ENCODE measurements around the gene SERHL2.

DNA sequence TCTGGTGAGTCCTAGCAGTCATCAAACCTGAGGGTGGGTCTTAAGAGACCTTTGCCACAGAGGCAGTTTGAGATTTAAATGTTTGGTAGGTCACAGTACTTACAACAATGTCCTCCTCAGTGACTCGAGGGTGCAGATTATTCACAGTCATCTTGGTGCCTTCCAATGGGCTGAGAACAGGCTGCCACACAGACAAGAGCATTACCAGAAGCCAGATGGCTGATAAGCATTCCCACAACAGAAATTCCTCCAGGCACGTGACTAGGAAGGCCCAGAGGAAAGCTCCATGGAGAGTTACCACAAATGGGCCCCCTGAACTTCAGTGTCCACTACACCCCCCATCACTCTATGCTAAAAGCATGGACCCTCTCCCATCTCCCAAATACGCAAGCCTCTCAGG is 41.7 kb downstream of the SERHL2 start:
- TF ChIP-seq, protein P1, sequence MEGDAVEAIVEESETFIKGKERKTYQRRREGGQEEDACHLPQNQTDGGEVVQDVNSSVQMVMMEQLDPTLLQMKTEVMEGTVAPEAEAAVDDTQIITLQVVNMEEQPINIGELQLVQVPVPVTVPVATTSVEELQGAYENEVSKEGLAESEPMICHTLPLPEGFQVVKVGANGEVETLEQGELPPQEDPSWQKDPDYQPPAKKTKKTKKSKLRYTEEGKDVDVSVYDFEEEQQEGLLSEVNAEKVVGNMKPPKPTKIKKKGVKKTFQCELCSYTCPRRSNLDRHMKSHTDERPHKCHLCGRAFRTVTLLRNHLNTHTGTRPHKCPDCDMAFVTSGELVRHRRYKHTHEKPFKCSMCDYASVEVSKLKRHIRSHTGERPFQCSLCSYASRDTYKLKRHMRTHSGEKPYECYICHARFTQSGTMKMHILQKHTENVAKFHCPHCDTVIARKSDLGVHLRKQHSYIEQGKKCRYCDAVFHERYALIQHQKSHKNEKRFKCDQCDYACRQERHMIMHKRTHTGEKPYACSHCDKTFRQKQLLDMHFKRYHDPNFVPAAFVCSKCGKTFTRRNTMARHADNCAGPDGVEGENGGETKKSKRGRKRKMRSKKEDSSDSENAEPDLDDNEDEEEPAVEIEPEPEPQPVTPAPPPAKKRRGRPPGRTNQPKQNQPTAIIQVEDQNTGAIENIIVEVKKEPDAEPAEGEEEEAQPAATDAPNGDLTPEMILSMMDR (IDR thresholded peaks at IDR 0.05; ENCODE audit: insufficient read depth, low read length, poor library complexity, severe bottlenecking) = no peak
- TF ChIP-seq EZH2phosphoT487 (conservative IDR thresholded peaks at IDR 0.05; ENCODE audit: low read length) = no peak

Measured in SU-DHL-6 (cell line).